Ovary (tissue), 9 donors: Measurements from ENCODE around the gene ALDH1A3. TPM values are rescaled to one million over a fixed set of nuclear protein-coding genes. Genes with fewer than 3 reads are reported as not detected.
A peak's percentile ranks its signal among the peaks of the same experiment; 100 is the strongest.

Source experiments
- DNase-seq, 5 donors: peaks; one replicate each; pipeline ENCODE4 v3.0.0-alpha.2; 2019 to 2020
- H3K27ac ChIP-seq, 2 donors: fragments of 200-600 bp; one replicate each; pipeline versions ENCODE4 v1.5.1 to v1.8.0; 2019 to 2022
- H3K27me3 ChIP-seq: fragments of 200-600 bp; one replicate; pipeline ENCODE4 v1.8.0; 2022
- H3K36me3 ChIP-seq: fragments of 200-600 bp; sonication (generic); one replicate; pipeline ENCODE4 v1.5.1; 2019
- H3K4me1 ChIP-seq: one replicate; pipeline ENCODE4 v1.8.1; 2013; ENCODE audit warnings: mild to moderate bottlenecking, moderate library complexity; ENCODE audit not compliant: insufficient read depth
- H3K4me3 ChIP-seq: fragments of 200-600 bp; sonication (generic); one replicate; pipeline ENCODE4 v1.5.1; 2017
- H3K9me3 ChIP-seq, 2 donors: fragments of 200-600 bp in 1 of 2; sonication (generic) in 1 of 2; one replicate each; pipeline versions ENCODE4 v1.5.1 to v1.8.1; 2013 to 2019; ENCODE audit warnings: mild to moderate bottlenecking in 1 of 2, moderate library complexity in 1 of 2
- EP300 ChIP-seq: sonication (generic); formaldehyde crosslinking; IDR thresholded peaks from one replicate; pipeline ENCODE4 v1.6.1; 2017; ENCODE audit warnings: antibody characterized with exemption
- POLR2A ChIP-seq: fragments of 450-650 bp; IDR thresholded peaks from one replicate; pipeline ENCODE4 v1.6.1; 2017; ENCODE audit warnings: antibody characterized with exemption, mild to moderate bottlenecking, moderate library complexity
- WGBS, 3 donors: extraction: QIAGEN DNeasy Blood & Tissue Kit in 1 of 3; methylation state at CpG; one replicate each; pipeline versions ENCODE4 v1.1.5 to v1.1.7; 2013 to 2017; 5-methylcytosine and 5-hydroxymethylcytosine counted together
- intact Hi-C, 4 donors: fragments of 100-400 bp; cut with DNase I; formaldehyde crosslinking; loops; one replicate each; pipeline versions ENCODE4 v1.11.0 to v1.15.1; 2022 to 2023
- polyA plus RNA-seq, 2 donors: library from polyadenylated mRNA; stranded (reverse); fragments of 200-250 nt in 1 of 2; fragments of 350-450 nt in 1 of 2; fragmentation: Illumina TruSeq in 1 of 2; extraction: RNeasy Lipid Tissue Mini Kit (QIAGEN cat#74804) in 1 of 2; gene quantifications; one replicate each; pipeline ENCODE4 v1.2.3, GENCODE V29; 2013 to 2014
- total RNA-seq, 7 donors: library from RNA; depleted of rRNA in 2 of 7; stranded (reverse); fragments of >200 nt in 2 of 7; fragmentation: NEBNext Ultra II Directional in 3 of 7; extraction: Animal tissue kit (Norgen Biotek cat#: 25700) in 3 of 7; gene quantifications; one replicate each; pipeline versions ENCODE4 v1.1.0 to v1.2.4, GENCODE V29; 2016 to 2023
- TF ChIP-seq, protein P1 (sequence below), 3 donors: fragments of 450-650 bp in 2 of 3; fragments of 200-600 bp in 1 of 3; IDR thresholded peaks; one replicate each; pipeline versions ENCODE4 v1.5.1 to v1.8.0; 2016 to 2022; ENCODE audit warnings: antibody characterized with exemption in 3 of 3, mild to moderate bottlenecking in 1 of 3
- donor health status: DM: no; HTN: no; CAD: no; lungs with moderate emphysema.
- donor health status: DM: no; HTN: no; CAD: no.
- donor health status: Bipolar disorder and iron deficiency.
- donor health status: DM: yes; HTN: yes; CAD: no.
- donor health status: DM: no; HTN: no; CAD: no.
- donor health status: DM: yes; HTN: yes; CAD: no.

ALDH1A3 gene
- total and polyA plus RNA-seq, 9 donors: 2.2 to 73.2 (median 9.9) TPM

DNA sequence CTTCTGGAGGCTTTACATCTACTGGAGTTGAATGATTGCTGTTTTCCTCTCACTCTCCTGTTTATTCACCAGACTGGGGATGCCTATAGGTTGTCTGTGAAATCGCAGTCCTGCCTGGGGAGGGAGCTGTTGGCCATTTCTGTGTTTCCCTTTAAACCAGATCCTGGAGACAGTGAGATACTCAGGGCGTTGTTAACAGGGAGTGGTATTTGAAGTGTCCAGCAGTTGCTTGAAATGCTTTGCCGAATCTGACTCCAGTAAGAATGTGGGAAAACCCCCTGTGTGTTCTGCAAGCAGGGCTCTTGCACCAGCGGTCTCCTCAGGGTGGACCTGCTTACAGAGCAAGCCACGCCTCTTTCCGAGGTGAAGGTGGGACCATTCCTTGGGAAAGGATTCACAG lies 35.2 kb downstream of the ALDH1A3 start:
- Histone ChIP-seq H3K4me1 (peaks cover 4% of the 10 kb centered on the region), H3K9me3 (no peaks in the 10 kb centered on the region), H3K4me3 (no peak overlapping the region), H3K27me3 (no peaks in the 10 kb centered on the region), H3K36me3 (no peaks in the 10 kb centered on the region), H3K27ac (no peak overlapping the region)
- TF ChIP-seq, protein P1, sequence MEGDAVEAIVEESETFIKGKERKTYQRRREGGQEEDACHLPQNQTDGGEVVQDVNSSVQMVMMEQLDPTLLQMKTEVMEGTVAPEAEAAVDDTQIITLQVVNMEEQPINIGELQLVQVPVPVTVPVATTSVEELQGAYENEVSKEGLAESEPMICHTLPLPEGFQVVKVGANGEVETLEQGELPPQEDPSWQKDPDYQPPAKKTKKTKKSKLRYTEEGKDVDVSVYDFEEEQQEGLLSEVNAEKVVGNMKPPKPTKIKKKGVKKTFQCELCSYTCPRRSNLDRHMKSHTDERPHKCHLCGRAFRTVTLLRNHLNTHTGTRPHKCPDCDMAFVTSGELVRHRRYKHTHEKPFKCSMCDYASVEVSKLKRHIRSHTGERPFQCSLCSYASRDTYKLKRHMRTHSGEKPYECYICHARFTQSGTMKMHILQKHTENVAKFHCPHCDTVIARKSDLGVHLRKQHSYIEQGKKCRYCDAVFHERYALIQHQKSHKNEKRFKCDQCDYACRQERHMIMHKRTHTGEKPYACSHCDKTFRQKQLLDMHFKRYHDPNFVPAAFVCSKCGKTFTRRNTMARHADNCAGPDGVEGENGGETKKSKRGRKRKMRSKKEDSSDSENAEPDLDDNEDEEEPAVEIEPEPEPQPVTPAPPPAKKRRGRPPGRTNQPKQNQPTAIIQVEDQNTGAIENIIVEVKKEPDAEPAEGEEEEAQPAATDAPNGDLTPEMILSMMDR (IDR thresholded peaks at IDR 0.05): no peak
- DNase-seq: peak in 1 of 5 donors; percentile 4
- 68 to 77% (median 68%) methylated on average over 6 of the region's 6 CpGs for WGBS, 3 donors
- intact Hi-C loops: loop anchor here in 3 of 4 donors (5.0 kb wide), 3 partner anchors 87 to 342 kb away; no protein-coding TSS in a partner anchor

DNA sequence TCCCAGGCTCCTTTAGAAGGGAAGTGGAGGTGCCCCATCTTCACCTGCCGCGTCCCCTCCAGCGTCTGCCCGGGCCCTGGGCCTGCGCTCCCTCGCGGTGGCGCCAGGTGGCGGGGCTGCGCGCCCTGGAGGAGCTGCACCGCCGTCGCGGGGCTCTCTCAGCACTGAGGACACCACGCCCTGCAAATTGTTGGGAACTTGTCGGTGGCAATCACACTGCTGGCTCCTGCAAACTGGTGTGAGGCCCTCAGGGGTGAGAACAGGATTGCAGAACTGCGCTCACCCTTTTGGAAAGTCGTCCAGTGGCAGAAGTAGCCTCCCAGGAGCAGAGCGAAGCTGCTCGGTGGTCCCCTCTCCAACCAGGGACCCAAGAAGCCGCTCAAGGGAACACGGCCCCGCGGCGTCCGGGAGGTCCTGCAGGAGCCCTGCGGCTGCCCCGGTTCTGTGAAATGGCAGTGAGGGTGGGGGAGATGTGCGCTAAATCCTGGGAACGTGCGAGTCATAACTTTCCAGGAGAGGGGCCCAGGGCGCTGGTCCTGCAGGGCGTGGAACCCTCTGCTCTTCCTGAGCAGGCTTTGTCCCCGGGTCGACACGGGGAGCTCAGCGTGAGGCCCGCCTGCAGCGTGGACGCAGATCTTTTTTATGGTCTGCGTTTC lies 38.5 kb downstream of the ALDH1A3 start:
- TF ChIP-seq, protein P1 (IDR thresholded peaks at IDR 0.05): peak; percentile 79 to 89 (median 88)
- TF ChIP-seq EP300: no peak

DNA sequence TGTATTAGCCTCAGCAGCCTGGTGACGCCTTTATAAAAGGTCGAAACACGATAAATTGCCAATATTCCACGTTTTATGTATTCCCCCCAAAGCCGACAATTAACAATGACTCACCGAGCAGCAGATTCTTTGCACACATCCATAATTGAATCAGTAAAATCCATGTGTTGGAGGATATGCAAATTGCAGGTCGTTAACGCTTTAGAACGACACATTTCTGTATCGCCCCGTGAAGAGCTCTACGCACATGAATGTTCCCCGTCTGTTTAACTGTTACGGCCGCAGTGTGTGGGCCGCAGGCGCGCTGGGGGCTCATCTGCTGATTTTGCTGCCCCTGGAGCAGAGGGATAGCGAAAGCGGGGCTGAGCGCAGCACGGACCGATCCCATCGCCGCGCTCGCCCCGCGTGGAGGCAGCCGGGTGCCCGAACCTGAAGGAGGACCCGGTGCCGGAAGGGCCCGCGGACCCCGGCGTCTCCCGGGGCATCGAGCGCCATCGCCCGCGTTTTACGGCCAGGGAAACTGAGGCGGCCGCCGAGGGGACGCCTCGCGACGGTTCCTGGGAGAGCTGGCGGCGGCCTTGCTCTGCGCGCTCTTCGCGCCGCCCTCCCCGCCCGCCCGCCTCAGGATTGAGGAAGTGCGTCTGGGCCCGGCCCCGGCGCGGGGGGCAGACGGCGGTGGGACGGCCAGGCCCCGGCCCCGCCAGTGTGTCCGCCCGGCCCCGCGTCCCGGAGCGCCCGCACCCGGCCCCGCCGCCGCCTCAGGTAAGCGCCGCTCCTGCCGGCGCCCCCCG lies 39.3 kb downstream of the ALDH1A3 start, which contains the start of gene LRRK1:
Gene LRRK1 (plus strand): TSS at position 668 of the 791 bp plus-strand sequence. CDS start 5,276 bp downstream, outside the sequence.
- H3K36me3 ChIP-seq: no peaks in the 10 kb centered on the region
- intact Hi-C loops: loop anchor here in 3 of 4 donors (1.0 to 5.0 kb wide), 4 partner anchors 83 to 338 kb away; no protein-coding TSS in a partner anchor
- TF ChIP-seq, protein P1 (IDR thresholded peaks at IDR 0.05): peak in 1 of 3 donors; percentile 12
- no peak for TF ChIP-seq POLR2A
- no peak for TF ChIP-seq EP300
- no peaks in the 10 kb centered on the region for H3K27me3 ChIP-seq
- 0 to 1% (median 1%) methylated on average over 27 to 87 of the region's 87 CpGs for WGBS, 3 donors
- H3K27ac ChIP-seq: peak within 1 kb of the TSS; percentile 83 to 93
- H3K9me3 ChIP-seq: no peaks in the 10 kb centered on the region
- DNase-seq: peak; percentile 30 to 69 (median 49)
- H3K4me1 ChIP-seq: peaks cover 5% of the 10 kb centered on the region
- peak within 1 kb of the TSS; percentile 50 for H3K4me3 ChIP-seq

More for the DNA sequence above, 38.5 kb downstream of the ALDH1A3 start:
- Histone ChIP-seq H3K36me3 (no peaks in the 10 kb centered on the region), H3K4me3 (peak overlapping the region; percentile 50), H3K27ac (peak overlapping the region in 1 of 2 donors; percentile 83), H3K9me3 (no peaks in the 10 kb centered on the region), H3K4me1 (peaks cover 5% of the 10 kb centered on the region), H3K27me3 (no peaks in the 10 kb centered on the region)
- peak; percentile 59 to 83 (median 76) for DNase-seq
- WGBS, 3 donors: 1 to 2% (median 2%) methylated on average over 41 to 42 of the region's 42 CpGs
- intact Hi-C loops: loop anchor here in 3 of 4 donors (5.0 kb wide), 3 partner anchors 84 to 339 kb away; no protein-coding TSS in a partner anchor
